ENCODE results near the gene BRCA1.
"Not testable (repeated sequence)": the region's sequence is repeated elsewhere in the genome, so short reads cannot be mapped to it uniquely, and the experiment has no call there.

BRCA1 gene

DNA sequence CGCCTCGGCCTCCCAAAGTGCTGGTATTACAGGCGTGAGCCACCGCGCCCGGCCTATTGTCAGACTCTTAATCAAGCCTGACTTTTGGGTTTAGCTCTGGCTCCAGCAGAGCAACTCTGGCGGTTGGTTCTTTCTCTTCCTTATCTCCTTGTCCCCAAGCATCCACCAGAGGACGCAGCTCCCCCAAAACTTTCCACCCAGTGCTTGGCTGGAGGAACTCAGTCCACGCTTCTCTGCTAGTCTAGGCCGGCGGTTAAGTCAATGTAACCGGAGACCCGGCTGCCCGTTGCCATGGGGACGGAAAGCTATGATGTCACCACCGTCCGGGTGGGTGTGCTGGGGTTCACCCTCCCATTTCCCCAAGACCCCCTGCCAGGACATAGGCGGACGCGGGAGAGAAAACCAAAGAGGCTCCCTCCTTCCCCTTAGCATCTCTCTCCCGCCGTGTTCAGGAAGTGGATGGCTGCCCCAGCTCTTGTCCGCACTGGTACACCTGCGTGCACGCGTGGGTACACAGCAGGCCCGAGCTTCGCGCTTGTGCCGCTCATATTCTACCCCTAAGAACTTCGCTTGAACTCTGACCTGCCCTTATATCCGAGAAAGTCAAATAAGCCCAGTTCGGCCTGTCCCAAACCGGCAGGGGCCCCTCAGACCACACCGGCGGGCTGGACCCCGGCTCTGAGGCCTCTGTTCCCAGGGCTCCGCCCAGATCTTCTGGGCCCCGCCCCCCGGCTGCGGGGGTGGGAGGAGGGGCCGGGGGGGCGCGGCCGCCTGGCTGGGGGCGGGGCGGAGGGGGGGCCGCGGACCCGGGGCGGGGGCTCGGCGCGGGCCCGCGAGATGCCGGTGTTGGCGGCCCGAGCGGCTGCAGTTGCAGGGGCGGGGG is 100.5 kb downstream of the BRCA1 start, which contains the start of gene RND2:
Gene RND2 (plus strand): TSS at position 825 of the 883 bp plus-strand sequence. CDS start 117 bp downstream, outside the sequence.
- peak; percentile 77 for DNase-seq

DNA sequence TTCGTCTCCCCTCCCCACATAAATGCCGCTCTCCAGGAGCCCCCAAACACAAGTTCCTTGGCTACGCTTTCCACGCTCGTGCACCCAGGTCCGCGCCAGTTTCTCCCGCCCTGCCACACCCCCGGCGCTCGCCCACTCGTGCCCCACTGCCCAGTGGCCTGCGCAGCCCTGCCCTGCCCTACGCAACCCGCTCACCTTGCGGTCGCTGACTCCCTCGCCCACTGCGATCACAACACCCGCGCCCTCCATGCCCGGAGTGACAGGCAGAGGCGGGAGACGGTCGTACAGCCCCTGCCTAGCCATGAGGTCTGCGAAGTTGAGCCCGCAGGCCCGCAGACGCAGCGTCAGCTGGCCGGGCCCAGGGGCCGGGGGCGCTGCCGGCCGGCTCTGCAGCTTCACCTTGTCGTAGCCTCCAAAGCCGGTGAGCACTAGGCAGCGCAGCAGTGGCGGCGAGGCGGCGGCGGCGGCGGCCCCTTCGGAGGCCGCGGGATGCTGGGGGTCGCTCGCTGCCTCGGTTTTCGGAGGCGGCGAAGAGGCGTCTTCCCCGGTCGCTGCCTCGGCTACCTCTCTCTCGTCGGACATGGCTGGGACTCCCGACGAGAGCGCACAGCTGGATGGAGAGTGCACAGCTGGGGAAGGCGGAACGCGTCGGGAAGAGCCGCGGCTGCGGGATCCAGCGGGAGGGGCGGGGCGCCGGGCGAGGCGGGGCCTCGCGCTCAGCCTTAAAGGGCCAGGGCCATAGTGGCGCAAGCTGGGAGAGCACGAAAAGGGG is 103.2 kb downstream of the BRCA1 start, which contains the start of gene VAT1:
Gene VAT1 (minus strand): TSS at position 645 of the 772 bp plus-strand sequence. CDS start 63 bp downstream, at position 582.
- DNase-seq, result peak; percentile 68

- DNase-seq, result peak; percentile 5
Measured at GRCh38 chr17:43020789-43021740, 104.1 kb downstream of the BRCA1 start.

DNA sequence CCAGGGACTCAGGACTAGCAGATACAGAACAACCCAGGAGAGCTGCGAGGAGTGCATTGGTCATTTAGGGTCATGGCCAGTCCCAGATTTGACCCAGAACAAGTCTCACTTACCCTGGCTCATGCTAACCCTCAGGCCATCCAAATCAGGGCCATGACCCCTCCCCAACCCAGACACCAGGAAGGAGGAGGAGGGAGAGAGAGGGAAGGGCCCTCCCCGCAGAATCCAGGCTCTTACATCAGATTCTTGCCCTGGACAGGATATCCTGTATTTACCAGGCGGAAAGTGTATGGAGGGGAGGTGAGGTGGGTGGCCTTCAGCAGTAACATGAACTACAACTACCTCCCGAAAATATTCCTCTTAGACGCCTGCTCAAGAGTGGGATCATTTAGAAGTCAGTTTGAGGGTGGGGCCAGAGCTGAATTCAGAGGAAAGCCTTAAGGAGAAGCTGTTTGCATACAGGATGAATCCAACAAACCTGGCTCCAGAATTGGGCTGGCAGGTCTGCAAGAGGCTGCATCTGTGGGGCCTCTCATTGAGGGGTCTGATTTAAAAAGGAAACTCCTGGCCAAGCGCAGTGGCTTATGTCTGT is 105.0 kb downstream of the BRCA1 start:
- no peak for DNase-seq

DNA sequence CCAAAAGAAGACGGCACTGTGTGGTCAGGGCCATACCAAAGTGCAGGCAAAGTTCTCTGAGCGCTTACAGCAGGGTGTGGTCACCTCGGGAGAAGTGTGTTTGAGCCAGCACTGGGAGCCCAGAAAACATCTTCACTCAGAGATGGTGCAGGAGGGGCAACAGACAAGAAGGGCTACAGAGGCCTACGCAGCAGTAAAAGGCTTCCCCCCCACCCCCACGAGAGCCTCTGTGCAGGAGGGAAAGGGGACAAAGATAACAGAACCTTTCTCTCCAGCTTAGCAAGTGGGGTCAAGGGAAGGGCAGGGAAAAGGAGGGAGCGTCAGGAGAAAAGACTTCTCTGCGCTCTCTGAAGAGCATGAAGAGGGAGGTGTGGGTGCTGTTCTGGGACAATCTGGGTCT is 105.7 kb downstream of the BRCA1 start:
- no peak for DNase-seq

DNA sequence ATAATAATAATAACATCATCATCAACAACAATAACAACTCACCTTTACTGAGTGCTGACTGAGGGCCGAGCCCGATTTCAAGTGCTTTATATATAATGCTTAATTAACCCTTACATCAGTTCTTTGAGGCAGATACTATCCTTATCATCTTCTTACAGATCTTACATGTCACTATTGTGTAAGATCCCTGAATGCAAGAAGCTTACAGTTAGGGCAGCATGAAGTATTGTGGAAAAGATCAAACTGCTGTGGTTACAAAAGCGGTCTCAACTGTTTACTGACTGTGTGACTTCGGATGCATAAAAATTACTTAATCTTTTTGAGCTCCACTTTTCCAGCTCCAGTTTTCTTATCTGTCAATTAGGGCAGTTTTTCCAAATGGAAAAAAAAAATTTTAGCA is 106.2 kb downstream of the BRCA1 start:
- no peak for DNase-seq

GRCh38 chr17:43018008-43018853 is 106.9 kb downstream of the BRCA1 start:
- peak; percentile 48 for DNase-seq

- DNase-seq, result no peak
Measured at GRCh38 chr17:43016216-43016615, 108.9 kb downstream of the BRCA1 start.

DNA sequence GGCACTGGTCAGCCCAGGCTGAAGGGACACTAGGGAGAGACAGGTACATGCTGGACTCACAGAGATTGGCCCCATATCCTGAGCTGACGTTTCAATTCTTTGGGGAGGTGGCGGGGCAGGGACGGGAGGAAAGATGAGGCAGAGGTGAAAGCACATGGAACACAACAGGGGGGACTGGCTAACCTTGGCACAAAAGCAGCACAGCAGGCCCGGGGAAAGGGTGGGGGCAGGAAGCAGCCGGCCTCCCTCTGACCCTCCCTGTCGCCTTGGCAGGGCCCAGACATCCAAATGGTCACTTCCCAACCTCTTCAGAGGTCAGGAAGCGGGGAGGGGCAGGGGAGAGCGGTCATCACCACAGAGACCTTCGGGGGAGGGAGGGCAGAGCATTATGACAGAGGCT is 109.6 kb downstream of the BRCA1 start:
- DNase-seq, result no peak

DNA sequence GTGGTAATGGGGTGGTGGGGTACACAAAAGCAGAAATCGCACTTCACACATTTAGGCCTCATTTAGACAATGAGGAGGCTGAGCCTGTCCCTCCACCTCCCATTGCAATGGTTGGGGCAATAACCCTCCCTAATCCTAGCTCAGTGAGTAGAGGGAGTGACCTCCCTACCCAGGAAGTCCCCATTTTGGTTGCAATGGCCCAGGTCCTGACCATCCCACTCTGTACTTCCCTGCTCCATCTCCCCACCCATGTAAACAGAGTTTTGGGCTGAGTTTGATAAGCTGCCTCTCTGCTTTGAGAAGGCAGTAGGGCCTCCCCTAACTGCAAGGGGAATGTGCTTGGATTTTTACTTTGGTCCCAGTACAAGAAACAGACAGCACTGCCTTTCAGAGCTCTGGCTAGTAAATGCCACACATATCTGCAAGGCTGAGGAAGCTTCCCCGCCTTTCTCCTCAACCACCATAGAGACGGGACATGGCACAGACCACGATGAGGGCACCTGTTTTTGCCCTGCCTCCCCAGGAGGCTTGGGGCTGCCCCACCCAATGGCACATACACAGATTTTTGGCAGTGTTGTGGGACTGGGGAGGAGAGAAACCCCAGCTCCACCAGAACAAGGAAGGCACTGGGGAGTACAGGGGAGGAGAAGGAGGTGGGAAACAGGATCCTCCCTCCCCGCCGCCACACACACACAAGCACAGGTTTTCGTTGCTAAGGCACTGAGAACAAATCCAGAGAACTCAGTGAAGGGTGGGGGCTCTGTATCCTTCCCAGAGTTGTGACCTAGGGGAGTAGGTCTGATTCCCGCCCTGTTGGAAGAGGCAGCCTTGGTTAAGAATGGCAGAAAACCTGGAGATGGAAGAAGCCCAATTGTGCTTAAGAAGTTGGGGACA is 110.3 kb downstream of the BRCA1 start:
- no peak for DNase-seq

DNA sequence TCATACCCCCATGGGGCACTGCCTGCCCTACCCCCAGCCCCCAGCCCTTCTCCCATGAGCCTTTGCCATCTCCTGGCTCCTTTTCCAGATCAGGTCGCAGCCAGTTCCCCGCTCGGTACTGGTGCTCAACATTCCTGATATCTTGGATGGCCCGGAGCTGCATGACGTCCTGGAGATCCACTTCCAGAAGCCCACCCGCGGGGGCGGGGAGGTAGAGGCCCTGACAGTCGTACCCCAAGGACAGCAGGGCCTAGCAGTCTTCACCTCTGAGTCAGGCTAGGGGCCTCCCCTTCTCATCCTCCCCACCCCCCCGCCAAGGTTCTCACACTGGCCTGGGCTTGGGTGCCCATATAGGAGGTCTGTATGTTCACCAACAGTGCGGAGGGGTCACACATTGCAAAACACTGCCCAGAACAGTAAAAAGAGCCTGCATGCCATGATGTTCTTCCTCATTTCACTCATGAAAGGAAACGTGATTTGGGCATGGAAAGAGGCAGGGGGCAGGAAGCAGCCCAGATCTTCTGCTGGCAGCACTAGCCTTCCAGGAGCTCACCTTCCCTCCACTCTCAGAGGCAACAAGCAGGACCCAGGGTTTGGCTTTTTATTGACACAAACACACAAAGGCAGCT is 111.0 kb downstream of the BRCA1 start:
- no peak for DNase-seq

GRCh38 chr17:43013296-43013695 is 111.9 kb downstream of the BRCA1 start:
- DNase-seq, result no peak

GRCh38 chr17:43011728-43012472 is 113.3 kb downstream of the BRCA1 start:
- no peak for DNase-seq

DNA sequence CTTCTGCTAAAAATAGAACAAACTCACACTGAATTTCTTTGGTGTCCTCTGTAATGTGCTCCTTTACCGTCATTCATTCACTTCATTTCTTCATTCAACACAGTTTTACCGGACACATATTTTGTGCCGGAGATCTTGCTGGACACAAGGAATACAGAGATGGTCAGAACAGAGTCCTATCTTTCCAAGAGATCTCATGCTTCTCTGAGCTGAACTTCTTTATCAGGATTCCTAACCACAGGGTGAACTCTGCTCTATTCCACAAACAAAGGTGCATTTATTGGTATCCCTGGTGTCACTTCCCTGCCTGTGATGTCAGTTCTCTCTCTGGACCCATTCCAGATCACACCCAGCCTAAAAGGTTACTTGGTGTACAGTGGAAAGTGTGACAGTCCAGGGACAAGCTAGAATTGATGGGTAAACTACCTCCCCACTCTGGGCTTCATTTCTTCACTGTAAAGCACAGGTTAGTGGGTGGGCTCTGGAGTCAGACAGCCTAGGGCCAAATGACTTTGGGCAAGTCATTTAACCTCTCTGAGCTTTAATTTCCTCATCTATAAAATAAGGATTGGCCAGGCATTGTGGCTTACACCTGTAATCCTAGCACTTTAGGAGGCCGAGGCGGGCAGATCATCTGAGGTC is 114.4 kb downstream of the BRCA1 start:
- no peak for DNase-seq

- peak; percentile 47 for DNase-seq
Measured at GRCh38 chr17:43006639-43007551, 118.3 kb downstream of the BRCA1 start, which contains the start of gene IFI35. TSS of gene IFI35 (plus strand) at chr17:43006784. CDS start at chr17:43006948, 164 bp downstream.

GRCh38 chr17:43003542-43004172 is 121.5 kb downstream of the BRCA1 start:
- no peak for DNase-seq

GRCh38 chr17:43000894-43001293 is 124.3 kb downstream of the BRCA1 start:
- not testable (repeated sequence) for DNase-seq

Measured in NCI-H2029 (cell line).